ENCODE data around the gene MESD.

GRCh38 chr15:80990955-80991354 lies 1.3 kb upstream of the MESD start:
- TF ChIP-seq MXI1 (conservative IDR thresholded peaks at IDR 0.05; ENCODE audit: poor library complexity, severe bottlenecking) (no peak), CTCF (IDR thresholded peaks at IDR 0.05; ENCODE audit: poor library complexity, severe bottlenecking) (no peak), EZH2 (IDR thresholded peaks at IDR 0.05; ENCODE audit: borderline replicate concordance, insufficient read depth, low read length, poor library complexity, severe bottlenecking) (no peak), RAD21 (conservative IDR thresholded peaks at IDR 0.05) (no peak), EP300 (conservative IDR thresholded peaks at IDR 0.05; ENCODE audit: poor library complexity, severe bottlenecking) (no peak)
